Stimulated activated CD4-positive, alpha-beta T cell treated with anti-CD3 and anti-CD28 coated beads, Interleukin-4, amount 100 ng/mL, for 48 hours (primary cell): ENCODE results near the gene ZNF23.

ENCODE experiments used
- DNase-seq, 2 donors: peaks; one replicate each; pipeline ENCODE4 v3.0.0-alpha.2; 2020; ENCODE audit warnings: low read depth in 2 of 2

ZNF23 gene

GRCh38 chr16:71472051-71472450, 10.0 kb upstream of the ZNF23 start:
- no peak for DNase-seq

GRCh38 chr16:71467810-71468209, 5.8 kb upstream of the ZNF23 start:
- peak; percentile 9 to 25 for DNase-seq

- no peak for DNase-seq
Measured at GRCh38 chr16:71464231-71464630, 2.2 kb upstream of the ZNF23 start.

DNA sequence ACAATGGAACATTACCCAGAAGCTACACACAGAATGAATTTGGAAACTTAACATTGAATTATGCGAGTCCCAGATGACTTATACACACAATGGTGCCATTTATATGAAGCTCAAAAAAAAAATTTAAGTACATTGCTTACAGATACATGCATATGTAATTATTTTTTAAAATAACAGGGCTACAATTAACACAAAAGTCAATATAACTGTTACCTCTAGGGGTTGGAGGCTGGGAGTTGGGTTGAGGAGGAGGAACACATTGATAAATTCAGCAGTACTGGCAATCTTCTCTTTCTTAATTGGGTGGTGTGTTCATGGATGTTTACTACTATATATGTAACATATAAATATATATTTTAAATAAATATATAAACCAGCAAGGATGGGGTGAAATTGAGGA, 1.1 kb downstream of the ZNF23 start:
- DNase-seq, result no peak

DNA sequence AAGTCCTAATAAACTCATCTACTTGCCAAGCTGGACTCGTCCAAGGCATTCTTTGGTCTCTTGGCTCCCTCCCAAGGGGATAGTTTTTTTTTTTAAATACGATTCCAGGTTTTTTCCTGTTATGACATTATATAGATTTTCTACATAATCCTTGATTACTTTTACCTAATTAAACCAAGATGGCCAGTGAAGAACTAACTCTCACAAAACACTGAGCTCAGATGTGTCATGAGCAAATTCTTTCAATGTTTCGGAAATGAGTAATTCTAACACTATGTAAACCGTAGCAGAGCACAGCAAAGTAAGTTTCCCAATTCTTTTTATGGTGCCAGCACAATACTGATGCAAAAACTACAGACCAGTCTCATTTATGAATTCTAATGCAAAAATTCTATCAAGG, 1.8 kb downstream of the ZNF23 start:
- no peak for DNase-seq

DNA sequence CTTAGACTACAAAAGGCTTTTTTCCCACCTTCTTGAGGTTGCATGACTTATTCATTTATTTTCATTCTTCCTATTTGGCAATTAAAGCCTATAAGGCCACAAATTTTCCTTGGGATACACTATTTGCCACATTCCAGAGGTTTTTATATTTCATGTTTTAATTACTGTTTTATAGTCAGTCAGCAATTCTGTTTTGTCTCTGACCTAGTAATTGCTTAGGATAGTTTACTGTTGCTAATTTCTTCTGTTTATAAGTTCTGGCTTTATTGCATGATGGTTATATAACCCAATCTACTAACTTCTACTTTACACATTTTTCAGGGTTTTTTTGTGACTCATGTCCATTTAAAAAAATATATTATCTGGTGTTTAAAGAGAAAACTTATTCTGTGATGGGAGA, 2.5 kb downstream of the ZNF23 start:
- no peak for DNase-seq

DNA sequence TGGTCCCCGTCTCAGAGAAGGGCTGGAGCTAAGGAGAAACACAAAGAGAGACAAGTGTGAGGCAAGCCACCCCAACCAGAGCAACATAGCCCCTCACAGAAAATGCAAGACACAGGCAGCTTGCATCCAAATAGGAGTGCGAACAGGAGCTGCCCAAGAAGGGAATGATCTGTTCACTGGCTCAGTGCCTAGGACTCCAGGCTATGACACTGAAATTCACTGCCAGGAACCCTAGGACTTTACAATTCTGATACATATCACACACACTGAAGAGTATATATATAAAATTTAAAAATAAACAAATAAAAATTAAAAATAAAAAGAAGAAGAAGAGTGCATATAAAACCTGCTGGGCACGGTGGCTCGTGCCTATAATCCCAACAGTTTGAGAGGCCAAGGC, 5.2 kb downstream of the ZNF23 start:
- DNase-seq, result no peak

- DNase-seq, result no peak
Measured at GRCh38 chr16:71453036-71453435, 9.0 kb downstream of the ZNF23 start.

GRCh38 chr16:71449020-71449419, 13.0 kb downstream of the ZNF23 start:
- DNase-seq, result no peak

DNA sequence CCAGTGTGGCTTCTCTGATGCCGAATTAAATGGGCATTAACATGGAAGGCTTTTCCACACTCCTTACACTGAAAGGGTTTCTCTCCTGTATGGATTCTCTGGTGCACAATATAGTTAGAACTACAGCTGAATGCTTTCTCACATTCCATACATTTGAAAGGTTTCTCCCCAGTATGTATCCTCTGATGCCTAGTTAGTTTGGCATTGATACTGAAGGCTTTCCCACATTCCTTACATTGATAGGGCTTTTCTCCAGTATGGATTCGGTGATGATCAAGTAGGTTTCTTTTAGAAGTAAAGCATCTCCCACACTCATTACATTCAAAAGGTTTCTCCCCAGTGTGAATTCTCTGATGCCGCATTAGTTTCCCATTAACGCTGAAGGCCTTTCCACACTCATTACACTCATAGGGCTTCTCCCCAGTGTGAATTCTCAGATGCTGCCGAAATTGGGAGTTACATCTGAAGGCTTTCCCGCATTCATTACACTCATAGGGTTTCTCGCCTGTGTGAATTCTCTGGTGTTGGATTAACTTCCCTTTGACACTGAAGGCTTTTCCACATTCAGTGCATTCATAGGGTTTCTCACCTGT, 13.7 kb downstream of the ZNF23 start:
- DNase-seq, result no peak

DNA sequence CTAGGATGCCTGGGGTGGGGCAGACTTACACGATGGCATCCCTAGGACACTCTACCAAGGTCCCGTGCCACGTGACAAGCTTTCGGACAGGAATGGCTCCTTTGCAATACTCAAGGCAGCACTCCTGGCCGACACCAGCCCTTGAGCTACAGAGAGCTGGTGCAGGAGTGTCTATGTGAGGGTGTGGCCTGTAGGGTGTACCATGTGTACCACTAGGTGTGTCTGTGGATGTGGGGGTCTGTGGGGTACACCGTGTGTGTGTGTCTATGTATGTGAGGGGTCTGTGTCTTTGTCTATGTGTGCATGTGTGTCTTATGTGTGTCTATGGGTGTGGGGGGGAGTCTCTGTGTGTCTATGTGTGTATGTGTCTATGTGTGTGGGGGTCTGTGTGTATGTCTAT, 18.3 kb downstream of the ZNF23 start:
- no peak for DNase-seq

DNA sequence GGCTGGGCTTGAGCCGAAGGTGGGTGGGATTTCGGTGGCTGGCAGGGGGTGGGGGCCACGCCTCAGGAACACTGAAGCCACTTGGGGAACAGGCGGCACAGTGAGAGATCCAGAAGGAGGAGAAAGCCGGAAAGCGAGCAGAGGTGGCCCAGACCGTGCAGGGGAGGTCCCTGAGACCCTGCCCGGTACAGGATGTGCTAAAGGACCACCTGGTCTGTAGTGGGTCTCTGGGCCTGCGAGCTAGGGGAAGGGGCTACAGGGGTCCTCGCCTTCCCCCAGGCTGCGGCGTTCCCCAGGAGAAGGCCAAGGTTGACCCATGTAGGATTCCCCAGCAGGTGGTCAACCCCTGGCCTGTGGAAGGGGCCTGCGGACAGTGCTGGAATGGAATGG, 20.0 kb downstream of the ZNF23 start, which contains the start of gene TLE7:
TLE7 (minus strand) TSS at position 4 of the 390 bp plus-strand sequence. CDS start 8,730 bp downstream, outside the sequence.
- DNase-seq, result no peak

- DNase-seq, result peak; percentile 21 to 32
Measured at GRCh38 chr16:71441348-71442050, 20.5 kb downstream of the ZNF23 start.

DNA sequence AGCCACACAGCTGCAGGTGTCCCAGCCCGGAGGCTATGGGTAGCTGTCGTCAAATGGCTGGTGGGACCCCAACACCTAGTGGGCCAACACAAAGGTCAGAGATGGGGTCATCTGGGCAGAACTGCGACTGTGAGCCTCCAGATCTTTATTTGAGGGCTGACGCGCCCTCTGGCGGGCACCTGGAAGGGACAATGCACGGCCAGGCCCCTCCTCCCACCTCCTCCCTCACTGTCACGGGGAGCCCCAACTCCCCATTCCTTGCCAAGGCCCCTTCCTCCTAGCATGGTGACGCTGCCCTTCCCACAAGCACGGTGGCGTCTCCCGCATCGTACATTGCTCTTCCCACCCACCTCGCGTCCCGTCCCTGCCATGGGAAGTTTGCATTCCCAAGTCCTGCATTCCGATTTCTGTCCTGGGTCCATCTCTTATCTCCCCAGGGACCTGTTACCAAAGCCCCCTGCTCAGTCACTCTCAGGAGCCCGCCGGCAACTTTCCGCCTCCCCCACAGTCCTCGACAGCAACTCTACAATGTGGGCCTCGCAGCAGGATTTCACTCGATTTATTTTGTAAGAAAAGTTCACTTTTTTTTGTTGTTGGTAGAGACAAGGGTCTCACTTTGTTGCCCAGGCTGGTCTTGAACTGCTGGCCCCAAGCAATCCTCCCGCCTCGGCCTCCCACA, 21.2 kb downstream of the ZNF23 start:
- DNase-seq, result peak in 1 of 2 donors; percentile 5

DNA sequence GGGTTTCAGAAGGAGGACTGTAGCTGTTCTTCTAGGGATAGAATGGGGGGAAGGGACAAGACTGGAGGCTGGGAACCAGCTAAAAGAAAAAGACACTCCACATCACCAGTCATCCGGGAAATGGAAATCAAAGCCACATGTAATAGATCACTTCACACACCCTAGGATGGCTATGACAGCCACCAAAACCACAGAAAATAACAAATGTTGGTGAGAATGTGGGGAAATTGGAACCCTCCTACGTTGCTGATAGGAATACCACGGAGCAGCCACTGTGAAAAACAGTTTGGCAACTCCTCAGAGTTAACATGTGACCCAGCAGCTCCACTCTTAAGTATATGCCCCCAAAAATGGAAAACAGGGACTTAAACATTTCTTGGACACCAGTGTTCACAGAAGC, 22.5 kb downstream of the ZNF23 start:
- DNase-seq, result no peak

DNA sequence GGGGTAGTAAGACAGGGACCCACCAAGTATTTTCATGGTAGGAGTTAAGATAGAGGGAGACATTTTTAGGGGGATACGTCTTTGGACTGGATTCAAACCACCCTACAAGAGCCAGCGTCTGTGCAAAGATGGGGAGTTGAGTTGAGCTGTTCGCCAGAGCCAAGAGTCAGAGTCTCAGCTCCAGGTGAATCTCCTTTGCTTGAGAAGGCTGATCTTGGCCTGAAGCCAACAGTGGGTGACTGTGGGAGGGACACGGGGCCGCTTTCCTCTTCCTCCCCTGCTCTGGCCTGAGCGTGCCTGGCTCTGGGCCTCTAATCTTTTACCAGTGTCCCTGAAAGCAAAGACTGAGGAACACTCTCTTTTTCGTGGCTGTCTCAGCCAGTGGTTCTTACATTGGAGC, 25.6 kb downstream of the ZNF23 start:
- no peak for DNase-seq

DNA sequence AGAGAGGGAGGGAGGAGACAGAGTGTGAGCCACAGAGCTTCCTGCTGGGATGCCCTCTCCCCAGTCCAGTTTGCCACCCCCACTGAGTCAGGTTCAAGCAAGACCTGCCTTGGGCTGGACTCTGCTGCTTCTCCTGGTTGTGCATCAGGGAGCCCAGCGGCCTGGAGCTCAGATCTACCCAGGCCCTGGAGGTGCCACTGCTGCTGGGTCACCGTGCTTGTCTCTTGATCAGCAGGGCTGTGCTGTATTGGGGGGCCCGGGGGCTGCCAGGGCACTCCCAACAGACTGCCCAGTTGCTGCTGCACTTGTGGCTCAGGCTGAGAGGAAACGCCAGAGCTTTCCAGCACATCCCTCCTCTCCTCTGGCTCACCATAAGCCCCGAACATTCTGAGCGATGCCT, 29.1 kb downstream of the ZNF23 start:
- no peak for DNase-seq

DNA sequence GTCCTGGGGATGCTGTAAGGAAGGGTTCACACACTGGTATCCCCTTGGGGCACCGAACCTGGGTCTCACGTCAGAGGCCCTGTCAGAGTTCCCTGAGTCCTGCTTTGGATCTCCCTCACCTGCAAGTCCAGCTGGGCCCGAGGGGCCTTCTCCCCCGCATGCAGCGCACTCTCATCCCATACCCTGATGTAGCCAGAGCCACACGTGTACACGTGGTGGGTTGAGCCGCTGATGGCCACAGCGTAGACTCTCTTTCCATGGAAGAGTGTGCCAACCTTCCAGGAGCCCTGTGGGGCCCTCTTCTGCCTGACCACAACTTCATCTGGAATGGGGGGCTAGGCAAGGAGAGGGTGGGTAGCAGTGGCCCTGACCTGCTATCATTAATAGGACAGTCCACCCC, 30.1 kb downstream of the ZNF23 start:
- no peak for DNase-seq

DNA sequence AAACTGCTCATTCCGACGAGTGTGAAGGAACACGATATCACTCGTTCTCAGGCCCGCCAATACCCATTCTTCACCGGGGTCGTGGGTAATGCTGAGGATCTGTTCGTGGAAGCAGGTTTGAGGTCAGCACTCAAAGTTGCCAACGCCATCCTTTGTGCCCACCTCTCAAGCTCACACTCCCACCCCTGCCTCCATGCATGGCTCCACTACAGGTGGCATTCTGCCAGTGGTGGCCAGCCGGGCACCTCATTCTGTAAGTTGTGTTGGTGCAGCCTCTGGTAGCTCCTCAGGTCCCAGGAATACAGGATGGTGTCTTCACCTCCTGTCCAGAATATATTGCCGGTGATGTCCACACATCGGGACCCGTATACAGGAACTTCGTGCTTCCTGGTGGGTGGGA, 30.9 kb downstream of the ZNF23 start:
- DNase-seq, result no peak

GRCh38 chr16:71430744-71431143, 31.3 kb downstream of the ZNF23 start:
- no peak for DNase-seq

DNA sequence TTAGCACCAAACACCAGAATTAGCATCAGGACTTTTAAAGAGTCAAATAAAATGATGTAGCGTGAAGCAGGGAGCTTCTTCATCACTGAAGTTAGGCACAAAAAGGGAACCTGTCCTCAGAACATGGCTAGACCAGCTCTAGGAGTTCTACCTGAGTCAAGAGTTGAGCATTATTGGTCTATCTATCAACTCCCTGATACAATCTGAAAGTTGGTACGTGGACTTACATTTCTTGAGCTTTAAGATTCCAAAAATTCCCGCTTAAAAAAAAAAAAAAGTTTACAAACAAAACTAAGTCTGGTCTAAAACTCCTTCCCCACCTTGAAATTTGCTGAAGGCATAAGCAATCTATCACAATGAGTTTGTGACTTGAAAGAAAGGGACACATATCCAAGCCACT, 32.5 kb downstream of the ZNF23 start:
- DNase-seq, result no peak

DNA sequence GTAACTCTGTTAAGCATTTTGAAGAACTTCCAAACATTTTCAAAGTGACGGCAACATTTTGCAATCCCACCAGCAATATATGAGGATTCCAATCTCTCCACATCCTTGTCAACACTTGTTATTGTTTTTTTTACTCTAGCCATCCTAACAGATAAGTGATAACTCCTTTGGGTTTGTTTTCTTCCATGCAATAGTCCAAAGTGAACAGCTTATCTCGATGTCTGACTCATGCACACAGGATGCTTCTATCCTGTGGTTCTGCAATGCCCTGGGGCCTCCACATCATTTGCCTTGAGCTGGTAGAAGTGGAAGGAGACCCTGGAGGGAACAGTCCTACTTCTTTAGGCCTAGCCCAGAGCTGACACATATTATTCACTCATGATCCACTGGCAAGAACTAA, 33.2 kb downstream of the ZNF23 start:
- no peak for DNase-seq

DNA sequence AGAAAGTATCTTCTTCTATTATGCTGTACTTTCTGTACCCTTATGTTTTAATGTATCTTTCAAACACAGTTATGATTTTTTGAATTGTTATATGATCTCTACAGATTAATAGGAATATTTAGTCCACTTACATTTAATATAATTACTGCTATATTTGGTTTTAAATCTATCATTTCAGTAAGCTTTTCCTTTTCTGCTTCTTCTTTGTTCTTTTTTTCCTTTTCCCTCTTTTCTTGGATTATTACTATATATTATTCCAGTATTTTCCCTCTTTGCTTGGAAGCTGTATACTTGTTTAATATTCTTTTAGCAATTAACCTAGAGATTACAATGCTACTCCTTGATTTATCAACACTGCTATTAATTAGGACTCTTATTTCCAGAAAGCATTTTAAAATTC, 33.7 kb downstream of the ZNF23 start:
- DNase-seq, result no peak
